GM13977 (cell line): ENCODE measurements around the gene MDN1.

Experiments used
- DNase-seq: peaks from one replicate; pipeline ENCODE4 v3.0.0; 2012; ENCODE audit warnings: low spot score
- CTCF ChIP-seq: IDR thresholded peaks from 2 replicates; pipeline ENCODE4 v1.5.1; 2012; ENCODE audit warnings: mild to moderate bottlenecking, control low read depth; ENCODE audit not compliant: insufficient read depth; ENCODE audit errors: extremely low read depth, missing control alignments
- in situ Hi-C: fragments of 300-500 bp; cut with MboI; formaldehyde crosslinking; loops from one replicate; pipeline ENCODE4 v1.12.0; 2022; ENCODE audit warnings: low sequenced_read_pairs, low pct_unique_long_range_greater_than_20kb, mixed read lengths, inconsistent platforms; ENCODE audit not compliant: unreplicated experiment

The MDN1 gene

GRCh38 chr6:89662659-89663223 lies 156.9 kb downstream of the MDN1 start:
- no peak for TF ChIP-seq CTCF
- in situ Hi-C loops: no loop called here
- no peak for DNase-seq

GRCh38 chr6:89661559-89661958 lies 158.0 kb downstream of the MDN1 start:
- DNase-seq: no peak
- in situ Hi-C loops: no loop called here
- TF ChIP-seq CTCF: no peak

- DNase-seq: no peak
- no peak for TF ChIP-seq CTCF
- in situ Hi-C loops: no loop called here
Observed at GRCh38 chr6:89660981-89661380, 158.6 kb downstream of the MDN1 start.

- DNase-seq: no peak
- in situ Hi-C loops: no loop called here
- TF ChIP-seq CTCF: no peak
Observed at GRCh38 chr6:89657445-89658158, 162.0 kb downstream of the MDN1 start.

GRCh38 chr6:89655122-89655521 lies 164.5 kb downstream of the MDN1 start:
- no peak for TF ChIP-seq CTCF
- in situ Hi-C loops: no loop called here
- DNase-seq: no peak

- in situ Hi-C loops: no loop called here
- no peak for DNase-seq
- no peak for TF ChIP-seq CTCF
Observed at GRCh38 chr6:89650579-89650978, 169.0 kb downstream of the MDN1 start.
